A549 (cell line): ENCODE measurements around the gene NLRX1. TPM values are rescaled to one million over a fixed set of nuclear protein-coding genes. Genes with fewer than 3 reads are reported as not detected.

Experiments used
- ATAC-seq, 2 experiments: fragments of 200-7000 bp in 1 of 2; fragments of >200 bp in 1 of 2; cut with Nextera tagmentation in 1 of 2; cut with Tn5 transposase in 1 of 2; 3 replicates each; pipeline versions ENCODE4 v1.8.0 to v1.9.1; 2018 to 2020; ENCODE audit warnings: mild to moderate bottlenecking in 1 of 2, moderate library complexity in 1 of 2
- CTCF ChIA-PET: fragments of 300-600 bp; sonication (Branson Sonifier 250); formaldehyde crosslinking; extraction: SDS; loops from one replicate; lab custom pipeline; 2021; ENCODE audit warnings: antibody characterized with exemption, inconsistent platforms; lab: Yijun Ruan, JAX
- POLR2A ChIA-PET: fragments of 350-600 bp; formaldehyde crosslinking; extraction: SDS; loops from one replicate; lab custom pipeline; 2021; ENCODE audit warnings: antibody characterized with exemption, inconsistent platforms; lab: Yijun Ruan, JAX
- DNase-seq, 2 experiments: peaks; one replicate each; pipeline versions ENCODE4 v3.0.0 to v3.0.0-alpha.2; 2011 to 2016; ENCODE audit warnings: low read depth in 1 of 2, low spot score in 1 of 2
- FAIRE-seq: peaks from 2 replicates; lab custom pipeline; 2011; peaks lifted over from hg19 to GRCh38; lab: Jason Lieb, UNC
- H3K27ac ChIP-seq, 2 experiments: fragments of >200 bp; sonication (Bioruptor Twin); formaldehyde crosslinking; 3 replicates each; pipeline ENCODE4 v1.5.1; 2016 to 2017
- H3K4me1 ChIP-seq: fragments of >200 bp; sonication (Bioruptor Twin); formaldehyde crosslinking; 3 replicates; pipeline ENCODE4 v1.6.1; 2016
- H3K4me2 ChIP-seq: fragments of >200 bp; sonication (Bioruptor Twin); formaldehyde crosslinking; 3 replicates; pipeline ENCODE4 v1.6.1; 2016
- H3K4me3 ChIP-seq: fragments of >200 bp; sonication (Bioruptor Twin); formaldehyde crosslinking; 3 replicates; pipeline ENCODE4 v1.5.1; 2016
- H3K9me3 ChIP-seq: fragments of >200 bp; sonication (Bioruptor Twin); formaldehyde crosslinking; 3 replicates; pipeline ENCODE4 v1.6.1; 2016
- BCL3 ChIP-seq: fragments of >200 bp; sonication (Bioruptor Twin); formaldehyde crosslinking; IDR thresholded peaks from 3 replicates; pipeline ENCODE4 v1.6.1; 2016
- BHLHE40 ChIP-seq: IDR thresholded peaks from 2 replicates; pipeline ENCODE4 v1.6.1; 2012; ENCODE audit warnings: low read depth, low read length, inconsistent platforms
- CHD2 ChIP-seq: fragments of 150-350 bp; IDR thresholded peaks from 2 replicates; pipeline ENCODE4 v1.6.1; 2014; ENCODE audit warnings: low read length; ENCODE audit not compliant: partially characterized antibody
- CHD4 ChIP-seq: fragments of 200-600 bp; sonication (generic); IDR thresholded peaks from 2 replicates; pipeline ENCODE4 v1.6.1; 2016; ENCODE audit warnings: antibody characterized with exemption, mild to moderate bottlenecking, borderline replicate concordance
- CTCF ChIP-seq: fragments of >200 bp; sonication (Bioruptor Twin); formaldehyde crosslinking; IDR thresholded peaks from 3 replicates; pipeline ENCODE4 v1.5.1; 2016
- E2F6 ChIP-seq: IDR thresholded peaks from 2 replicates; pipeline ENCODE4 v1.6.1; 2012; ENCODE audit warnings: low read depth, borderline replicate concordance
- EHF ChIP-seq: fragments of 250-450 bp; sonication (Bioruptor Pico); IDR thresholded peaks from 2 replicates; pipeline ENCODE4 v1.5.0; 2020; ENCODE audit warnings: mild to moderate bottlenecking
- EHMT2 ChIP-seq: fragments of 200-600 bp; sonication (generic); IDR thresholded peaks from 2 replicates; pipeline ENCODE4 v1.6.1; 2016; ENCODE audit warnings: antibody characterized with exemption, low read depth, mild to moderate bottlenecking, moderate library complexity
- ESRRA ChIP-seq: fragments of 150-350 bp; IDR thresholded peaks from 2 replicates; pipeline ENCODE4 v1.6.1; 2014; ENCODE audit warnings: mild to moderate bottlenecking, low read length, borderline replicate concordance
- HDAC2 ChIP-seq: fragments of 200-600 bp; sonication (generic); IDR thresholded peaks from 2 replicates; pipeline ENCODE4 v1.6.1; 2016
- HES2 ChIP-seq: fragments of >200 bp; sonication (Bioruptor Twin); formaldehyde crosslinking; IDR thresholded peaks from 2 replicates; pipeline ENCODE4 v1.6.1; 2016
- HEYL ChIP-seq: fragments of 250-450 bp; sonication (Bioruptor Pico); IDR thresholded peaks from 2 replicates; pipeline ENCODE4 v1.8.0; 2021; ENCODE audit warnings: mild to moderate bottlenecking, moderate library complexity
- HOXA7 ChIP-seq: fragments of 250-450 bp; sonication (Bioruptor Pico); IDR thresholded peaks from 2 replicates; pipeline ENCODE4 v1.5.0; 2020; ENCODE audit warnings: mild to moderate bottlenecking, moderate library complexity
- HOXB13 ChIP-seq: fragments of 250-450 bp; sonication (Bioruptor Pico); IDR thresholded peaks from 2 replicates; pipeline ENCODE4 v1.5.0; 2020; ENCODE audit warnings: low read depth, mild to moderate bottlenecking, moderate library complexity
- HOXB5 ChIP-seq: fragments of 250-450 bp; sonication (Bioruptor Pico); IDR thresholded peaks from 2 replicates; pipeline ENCODE4 v1.5.0; 2020; ENCODE audit warnings: mild to moderate bottlenecking, moderate library complexity
- JUN ChIP-seq, 2 experiments: fragments of >200 bp; sonication (Bioruptor Twin); formaldehyde crosslinking; IDR thresholded peaks; 2 replicates in 1 of 2; 3 replicates in 1 of 2; pipeline ENCODE4 v1.6.1; 2016 to 2017
- JUNB ChIP-seq: fragments of >200 bp; sonication (Bioruptor Twin); formaldehyde crosslinking; IDR thresholded peaks from 2 replicates; pipeline ENCODE4 v1.6.1; 2016
- KDM1A ChIP-seq: fragments of 200-600 bp; sonication (generic); IDR thresholded peaks from 2 replicates; pipeline ENCODE4 v1.6.1; 2016; ENCODE audit warnings: low read depth, mild to moderate bottlenecking
- MAX ChIP-seq: IDR thresholded peaks from 2 replicates; pipeline ENCODE4 v1.6.1; 2012
- MAZ ChIP-seq: fragments of 150-350 bp; IDR thresholded peaks from 2 replicates; pipeline ENCODE4 v1.6.1; 2014; ENCODE audit warnings: antibody characterized with exemption, low read depth, low read length, borderline replicate concordance
- NPAS2 ChIP-seq: fragments of 250-450 bp; sonication (Bioruptor Pico); IDR thresholded peaks from 2 replicates; pipeline ENCODE4 v1.8.0; 2022; ENCODE audit warnings: mild to moderate bottlenecking, moderate library complexity, borderline replicate concordance
- PHF8 ChIP-seq: fragments of 200-600 bp; sonication (generic); IDR thresholded peaks from 2 replicates; pipeline ENCODE4 v1.6.1; 2016; ENCODE audit warnings: low read depth, mild to moderate bottlenecking, antibody characterized with exemption, moderate library complexity, borderline replicate concordance
- POLR2A ChIP-seq: IDR thresholded peaks from 2 replicates; pipeline ENCODE4 v1.6.1; 2012; ENCODE audit warnings: mild to moderate bottlenecking, low read length
- RAD21 ChIP-seq, 2 experiments: fragments of >200 bp in 1 of 2; sonication (Bioruptor Twin) in 1 of 2; formaldehyde crosslinking in 1 of 2; IDR thresholded peaks in 1 of 2; conservative IDR thresholded peaks in 1 of 2; 2 replicates in 1 of 2; 3 replicates in 1 of 2; pipeline ENCODE4 v1.6.1; 2012 to 2018; ENCODE audit warnings: inconsistent platforms in 1 of 2
- RCOR1 ChIP-seq: fragments of 150-350 bp; IDR thresholded peaks from 2 replicates; pipeline ENCODE4 v1.6.1; 2014; ENCODE audit warnings: antibody characterized with exemption, low read length, low read depth
- RNF2 ChIP-seq: fragments of 200-600 bp; sonication (generic); IDR thresholded peaks from 2 replicates; pipeline ENCODE4 v1.6.1; 2016; ENCODE audit warnings: low read depth, mild to moderate bottlenecking, antibody characterized with exemption, moderate library complexity, borderline replicate concordance
- SMC3 ChIP-seq: fragments of >200 bp; sonication (Bioruptor Twin); formaldehyde crosslinking; IDR thresholded peaks from 3 replicates; pipeline ENCODE4 v1.6.1; 2018; ENCODE audit warnings: inconsistent platforms
- TFCP2L1 ChIP-seq: fragments of 250-450 bp; sonication (Bioruptor Pico); IDR thresholded peaks from 2 replicates; pipeline ENCODE4 v1.5.0; 2021; ENCODE audit warnings: mild to moderate bottlenecking
- ZFP36 ChIP-seq: fragments of 450-650 bp; IDR thresholded peaks from 2 replicates; pipeline ENCODE4 v1.6.1; 2014; ENCODE audit warnings: borderline replicate concordance; ENCODE audit not compliant: partially characterized antibody
- WGBS: methylation state at CpG from one replicate; pipeline ENCODE4 v1.1.6; 2017; ENCODE audit errors: missing lambda C conversion rate; 5-methylcytosine and 5-hydroxymethylcytosine counted together
- polyA minus RNA-seq: library from RNA; depleted of rRNA, polyadenylated mRNA; stranded (reverse); fragments of >200 nt; gene quantifications from 2 replicates; pipeline ENCODE4 v1.2.3, GENCODE V29; 2011; rRNA and poly(A)+ RNA removed
- polyA plus RNA-seq, 4 experiments: library from polyadenylated mRNA; depleted of rRNA in 3 of 4; stranded (reverse); fragments of >200 nt; fragmentation: RNase III in 1 of 4; extraction: RNeasy Plus Mini Kit Qiagen cat#74134 plus additional on column Dnase treatment in 1 of 4; gene quantifications; 2 replicates in 3 of 4; 3 replicates in 1 of 4; pipeline ENCODE4 v1.2.3, GENCODE V29; 2011 to 2017

NLRX1 gene
- polyA plus RNA-seq (2011; rRNA removed) (8.4 and 10.4 TPM in 2 replicates), polyA plus RNA-seq (2017; fragmentation: RNase III; extraction: RNeasy Plus Mini Kit Qiagen cat#74134 plus additional on column Dnase treatment) (7.4 to 9.2 TPM (median 8.5 TPM) in 3 replicates), polyA minus RNA-seq (14.3 and 18.1 TPM in 2 replicates)
- 9.8 and 13.8 TPM in 2 replicates for polyA plus RNA-seq (2012; cell fraction: cytosol; rRNA removed)
- polyA plus RNA-seq (2012; cell fraction: nucleus; rRNA removed): 33.3 and 40.1 TPM in 2 replicates

GRCh38 chr11:119168471-119169281 lies at the start of gene NLRX1:
Gene NLRX1, plus strand, starts transcription at chr11:119168725. Its CDS starts 2,679 bp downstream, at chr11:119171404.
- peak within 1 kb of the TSS; percentile 75 for H3K4me3 ChIP-seq
- peak; percentile 92 for ATAC-seq
- H3K4me2 ChIP-seq: peak within 1 kb of the TSS; percentile 63
- WGBS: 33% methylated on average over 6 of the region's 63 CpGs
- POLR2A ChIA-PET: interaction anchor here (0.7 to 1.5 kb wide), 12 partner anchors 9 to 154 kb away, joined by 3 to 10 read pairs (median 3); partner anchors contain the start of genes C2CD2L, CBL, DPAGT1 and HINFP
- TF ChIP-seq ZFP36 (no peak), HOXB5 (CRISPR knock-in tag) (no peak), JUN (IDR thresholded peaks at IDR 0.05) (peak in 1 of 2 experiments; percentile 68; a peak in 2 of 5 replicates), PHF8 (peak; percentile 86), RNF2 (no peak), EHMT2 (no peak), BCL3 (peak; percentile 37; the same call in 1 of the 3 replicates), CTCF (peak; percentile 73), MAX (peak; percentile 54), SMC3 (peak; percentile 39), TFCP2L1 (CRISPR knock-in tag) (0 out of 2 replicates have a peak, but pooled peaks have one; percentile 60), JUNB (no peak), BHLHE40 (no peak), KDM1A (peak; percentile 98), HES2 (no peak), MAZ (no peak), POLR2A (peak; percentile 84), CHD2 (no peak), E2F6 (peak; percentile 42; the same call in 1 of the 2 replicates), EHF (CRISPR knock-in tag) (no peak), CHD4 (peak; percentile 98), HOXA7 (CRISPR knock-in tag) (no peak), NPAS2 (CRISPR knock-in tag) (no peak), RCOR1 (peak; percentile 97), ESRRA (peak; percentile 23; the same call in 1 of the 2 replicates), HOXB13 (CRISPR knock-in tag) (no peak), HDAC2 (peak; percentile 89), HEYL (CRISPR knock-in tag) (no peak), RAD21 (conservative IDR thresholded peaks at IDR 0.05 in 1 of 2, IDR thresholded peaks at IDR 0.05 in 1 of 2) (peak; percentile 15 to 30; a peak in 1 of 5 replicates)
- TF ChIP-seq, all 56 proteins: peak for 15
- CTCF ChIA-PET: interaction anchor here (0.5 to 3.2 kb wide), 26 partner anchors 8 to 211 kb away, joined by 3 to 25 read pairs (median 4); partner anchors contain the start of genes C2CD2L, CBL and NHERF4
- Histone ChIP-seq H3K9me3 (no peaks in the 10 kb centered on the region), H3K27ac (peak within 1 kb of the TSS; percentile 95 to 99), H3K4me1 (peaks cover 16% of the 10 kb centered on the region)
- DNase-seq (peak; percentile 86 to 87), FAIRE-seq (no peak)
